K562 (cell line): ENCODE measurements around the gene CTDSPL2. TPM values are rescaled to one million over a fixed set of nuclear protein-coding genes. Genes with fewer than 3 reads are reported as not detected.

ENCODE experiments used
- ATAC-seq: fragments of 200-7000 bp; cut with Tn5 transposase; 3 replicates; pipeline ENCODE4 v1.9.1; 2020; ENCODE audit warnings: moderate library complexity
- BruUV-seq: library from RNA; stranded (reverse); fragments of 400-500 nt; replicated peaks from 2 replicates; lab custom pipeline; 2021; lab: Mats Ljungman, UMichigan
- CTCF ChIA-PET: fragments of 300-600 bp; formaldehyde crosslinking; extraction: SDS; loops from one replicate; lab custom pipeline; 2021; ENCODE audit warnings: low intra/inter-chr PET ratio; lab: Yijun Ruan, JAX
- POLR2A ChIA-PET: fragments of 300-600, 350-650 bp; sonication (Branson Sonifier 250); formaldehyde crosslinking; extraction: SDS; loops from one replicate; lab custom pipeline; 2021; ENCODE audit warnings: antibody characterized with exemption, inconsistent platforms; lab: Yijun Ruan, JAX
- DNase-seq, 4 experiments: peaks; one replicate each; pipeline versions ENCODE4 v3.0.0 to v3.0.0-alpha.2; 2011 to 2018; ENCODE audit warnings: low spot score in 3 of 4, mixed read lengths in 3 of 4; ENCODE audit errors: extremely low read depth in 1 of 4
- FAIRE-seq: peaks from 2 replicates; lab custom pipeline; 2011; peaks lifted over from hg19 to GRCh38; lab: Jason Lieb, UNC
- H2AFZ ChIP-seq: 2 replicates; pipeline ENCODE4 v1.6.0; 2011; ENCODE audit warnings: low read depth, low read length, control low read depth, inconsistent platforms
- H3K27ac ChIP-seq: fragments of 200-600 bp; 3 replicates; pipeline ENCODE4 v1.8.0; 2011; ENCODE audit warnings: low read depth, mild to moderate bottlenecking, control low read depth, inconsistent platforms, low read length, moderate library complexity, mixed read lengths; ENCODE audit errors: extremely low read depth
- H3K27me3 ChIP-seq, 2 experiments: fragments of 300-600 bp in 1 of 2; 2 replicates in 1 of 2; 3 replicates in 1 of 2; pipeline versions ENCODE4 v1.6.0 to v1.8.0; 2011; ENCODE audit warnings: inconsistent platforms in 2 of 2, low read length in 2 of 2, mild to moderate bottlenecking in 1 of 2, mixed read lengths in 1 of 2, moderate library complexity in 1 of 2; ENCODE audit not compliant: control insufficient read depth in 2 of 2, insufficient read depth in 2 of 2
- H3K36me3 ChIP-seq: fragments of 300-600 bp; 3 replicates; pipeline ENCODE4 v1.8.0; 2011; ENCODE audit warnings: mild to moderate bottlenecking, low read length, inconsistent platforms; ENCODE audit not compliant: control insufficient read depth, insufficient read depth
- H3K4me1 ChIP-seq, 2 experiments: fragments of 200-600 bp in 1 of 2; replicated peaks in 1 of 2; 2 replicates in 1 of 2; 3 replicates in 1 of 2; pipeline versions ENCODE4 v1.5.1 to v1.8.0; 2011; ENCODE audit warnings: inconsistent platforms in 2 of 2, low read length in 2 of 2, mild to moderate bottlenecking in 1 of 2, mixed read lengths in 1 of 2, moderate library complexity in 1 of 2; ENCODE audit not compliant: control insufficient read depth in 2 of 2, insufficient read depth in 2 of 2
- H3K4me2 ChIP-seq: 2 replicates; pipeline ENCODE4 v1.6.1; 2011; ENCODE audit warnings: low read length, control low read depth, inconsistent platforms, mixed read lengths; ENCODE audit not compliant: insufficient read depth
- H3K4me3 ChIP-seq: fragments of 200-600 bp; sonication (generic), shearing (Covaris generic); 2 replicates; pipeline ENCODE4 v1.5.1; 2016; ENCODE audit warnings: control low read depth, inconsistent platforms
- H3K79me2 ChIP-seq: fragments of 200-600 bp; 3 replicates; pipeline ENCODE4 v1.8.0; 2011; ENCODE audit warnings: low read length, inconsistent platforms; ENCODE audit not compliant: control insufficient read depth, insufficient read depth
- H3K9ac ChIP-seq, 2 experiments: 2 replicates each; pipeline versions ENCODE4 v1.6.0 to v1.6.1; 2011; ENCODE audit warnings: low read depth in 2 of 2, low read length in 2 of 2, control low read depth in 1 of 2, inconsistent platforms in 1 of 2, mild to moderate bottlenecking in 1 of 2, mixed read lengths in 1 of 2; ENCODE audit not compliant: insufficient read depth in 1 of 2
- H3K9me1 ChIP-seq: one replicate; pipeline ENCODE4 v1.6.0; 2011; ENCODE audit warnings: inconsistent platforms, mild to moderate bottlenecking, low read length, moderate library complexity; ENCODE audit not compliant: control insufficient read depth, insufficient read depth
- H3K9me3 ChIP-seq: replicated peaks from 2 replicates; pipeline ENCODE4 v1.5.1; 2011; ENCODE audit warnings: low read depth, low read length, inconsistent platforms; ENCODE audit not compliant: control insufficient read depth, insufficient read depth
- H4K20me1 ChIP-seq: replicated peaks from 2 replicates; pipeline ENCODE4 v1.6.1; 2011; ENCODE audit warnings: low read length, inconsistent platforms, mixed read lengths; ENCODE audit not compliant: control insufficient read depth, insufficient read depth
- CHD1 ChIP-seq: fragments of 200-600 bp; sonication (generic); IDR thresholded peaks from one replicate; pipeline ENCODE4 v1.6.1; 2012; ENCODE audit warnings: mild to moderate bottlenecking, moderate library complexity, low read length, inconsistent platforms
- HIVEP1 ChIP-seq: fragments of 250-450 bp; sonication (Bioruptor Pico); IDR thresholded peaks from 2 replicates; pipeline ENCODE4 v1.4.0; 2020; ENCODE audit warnings: mild to moderate bottlenecking
- HNRNPH1 ChIP-seq: fragments of 200-400 bp; formaldehyde crosslinking; optimal IDR thresholded peaks from 2 replicates; pipeline ENCODE3; 2017; ENCODE audit warnings: low read depth, mild to moderate bottlenecking, low read length, moderate library complexity
- KLF16 ChIP-seq: IDR thresholded peaks from 2 replicates; pipeline ENCODE4 v1.6.1; 2016; ENCODE audit warnings: antibody characterized with exemption
- MEF2A ChIP-seq: IDR thresholded peaks from 2 replicates; pipeline ENCODE4 v1.6.1; 2011; ENCODE audit warnings: low read depth, mild to moderate bottlenecking, low read length, moderate library complexity; ENCODE audit not compliant: control insufficient read depth
- MEF2D ChIP-seq: conservative IDR thresholded peaks from 2 replicates; pipeline ENCODE4 v1.6.1; 2016; ENCODE audit warnings: low read depth, missing genetic modification characterization, missing compliant biosample characterization
- NCOR1 ChIP-seq: fragments of 450-650 bp; IDR thresholded peaks from 2 replicates; pipeline ENCODE4 v1.6.1; 2016; ENCODE audit warnings: mild to moderate bottlenecking, moderate library complexity
- TCF3 ChIP-seq: sonication (generic); formaldehyde crosslinking; IDR thresholded peaks from 2 replicates; pipeline ENCODE4 v1.4.0; 2020; ENCODE audit warnings: mild to moderate bottlenecking, missing genetic modification reagents
- YY1 ChIP-seq, 3 experiments: IDR thresholded peaks; 2 replicates each; pipeline ENCODE4 v1.6.1; 2011; ENCODE audit warnings: low read length in 2 of 3, mild to moderate bottlenecking in 2 of 3, moderate library complexity in 2 of 3, borderline replicate concordance in 1 of 3, control low read depth in 1 of 3, low read depth in 1 of 3; ENCODE audit not compliant: insufficient read depth in 3 of 3, insufficient replicate concordance in 2 of 3, control insufficient read depth in 1 of 3, insufficient read length in 1 of 3; ENCODE audit errors: extremely low read depth in 1 of 3
- ZC3H4 ChIP-seq: sonication (generic); formaldehyde crosslinking; IDR thresholded peaks from 2 replicates; pipeline ENCODE4 v1.9.0; 2021; ENCODE audit warnings: missing genetic modification reagents, borderline replicate concordance
- ZNF282 ChIP-seq: sonication (generic); formaldehyde crosslinking; IDR thresholded peaks from 2 replicates; pipeline ENCODE4 v1.8.1; 2023; ENCODE audit warnings: missing genetic modification reagents
- WGBS: fragments of 100-300 bp; shearing (Covaris generic); methylation state at CpG from one replicate; pipeline ENCODE4 v1.1.6; 2016; ENCODE audit warnings: low coverage, mixed read lengths; ENCODE audit not compliant: insufficient coverage; ENCODE audit errors: missing lambda C conversion rate; 5-methylcytosine and 5-hydroxymethylcytosine counted together
- in situ Hi-C: fragments of 300-500 bp; cut with MboI; formaldehyde crosslinking; loops from 4 replicates; pipeline ENCODE4 v1.15.0; 2018; ENCODE audit warnings: inconsistent platforms, mixed read lengths
- intact Hi-C: fragments of 100-400 bp; cut with micrococcal nuclease; formaldehyde crosslinking; loops from 2 replicates; pipeline ENCODE4 v1.14.2; 2022
- polyA plus RNA-seq, 8 experiments: library from polyadenylated mRNA; depleted of rRNA in 4 of 8; stranded (reverse) in 5 of 8; unstranded in 3 of 8; fragments of >200 nt; fragmentation: Nextera tagmentation in 2 of 8; fragmentation: Illumina TruSeq in 1 of 8; extraction: Ambion mirVana in 2 of 8; extraction: Trizol in 1 of 8; gene quantifications; 2 replicates each; pipeline versions ENCODE4 v1.2.1 to v1.2.3, GENCODE V29; 2011 to 2014; ENCODE audit warnings: inconsistent platforms in 1 of 8, missing spikeins in 1 of 8
- total RNA-seq, 7 experiments: library from RNA; depleted of rRNA in 6 of 7; stranded (reverse); fragments of >200 nt in 6 of 7; fragmentation: Illumina TruSeq in 2 of 7; extraction: Trizol in 2 of 7; gene quantifications; 2 replicates each; pipeline versions ENCODE4 v1.2.1 to v1.2.3, GENCODE V29; 2011 to 2021; ENCODE audit warnings: low replicate concordance in 1 of 7
- TF ChIP-seq, protein P1 (sequence below): fragments of 450-650 bp; IDR thresholded peaks from 2 replicates; pipeline ENCODE4 v1.6.1; 2016; ENCODE audit warnings: antibody characterized with exemption
- TF ChIP-seq, protein P2 (sequence below): fragments of 450-650 bp; IDR thresholded peaks from 2 replicates; pipeline ENCODE4 v1.6.1; 2016; ENCODE audit warnings: borderline replicate concordance
- TF ChIP-seq, protein P3 (sequence below): fragments of 250-450 bp; sonication (Bioruptor Pico); IDR thresholded peaks from 2 replicates; pipeline ENCODE4 v1.5.0; 2020; ENCODE audit warnings: mild to moderate bottlenecking

The CTDSPL2 gene
- total and polyA plus RNA-seq, 9 of the 15 experiments (the other 6 are each of a cell fraction or from before 2014, with no cell fraction given): 16.8 to 79.0 (median 53.1) TPM

DNA sequence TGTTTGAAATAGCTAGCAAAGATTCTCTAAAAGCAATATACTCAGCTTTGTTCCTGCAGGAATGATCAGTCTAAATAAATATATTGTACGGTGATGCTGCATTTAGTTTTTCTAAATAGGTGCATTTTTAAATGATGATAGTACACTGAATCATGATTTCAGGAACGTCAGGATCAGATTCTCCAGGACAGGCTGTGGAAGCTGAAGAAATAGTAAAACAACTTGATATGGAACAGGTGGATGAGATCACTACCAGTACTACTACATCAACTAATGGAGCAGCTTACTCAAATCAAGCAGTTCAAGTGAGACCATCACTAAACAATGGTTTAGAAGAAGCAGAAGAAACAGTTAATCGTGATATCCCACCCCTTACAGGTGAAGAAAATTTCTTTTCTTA lies 63.2 kb downstream of the CTDSPL2 start:
- H4K20me1 ChIP-seq: no peaks in the 10 kb centered on the region
- H3K27me3 ChIP-seq: no peaks in the 10 kb centered on the region
- peaks cover 0 to 5% of the 10 kb centered on the region in 2 experiments; a peak in 2 of 5 replicates for H3K4me1 ChIP-seq
- FAIRE-seq (no peak), ATAC-seq (no peak), DNase-seq (no peak)
- no TSS peak for BruUV-seq
- no peak overlapping the region for H2AFZ ChIP-seq
- no peak overlapping the region for H3K4me2 ChIP-seq
- H3K9me3 ChIP-seq: no peaks in the 10 kb centered on the region
- no peaks in the 10 kb centered on the region for H3K9me1 ChIP-seq
- 88% methylated on average over 3 of the region's 3 CpGs for WGBS
- no peak overlapping the region for H3K9ac ChIP-seq
- H3K27ac ChIP-seq: no peak overlapping the region
- POLR2A ChIA-PET: interaction anchor here (1.2 to 1.4 kb wide), 3 partner anchors 9 to 64 kb away, joined by 3 to 5 read pairs (median 5); partner anchors contain the start of gene CTDSPL2
- intact Hi-C loops: no loop called here
- no peak overlapping the region for H3K4me3 ChIP-seq
- CTCF ChIA-PET: no interaction called here
- in situ Hi-C loops: no loop called here
- peaks cover 7% of the 10 kb centered on the region; the same call in 2 of the 3 replicates for H3K79me2 ChIP-seq
- TF ChIP-seq, protein P1, sequence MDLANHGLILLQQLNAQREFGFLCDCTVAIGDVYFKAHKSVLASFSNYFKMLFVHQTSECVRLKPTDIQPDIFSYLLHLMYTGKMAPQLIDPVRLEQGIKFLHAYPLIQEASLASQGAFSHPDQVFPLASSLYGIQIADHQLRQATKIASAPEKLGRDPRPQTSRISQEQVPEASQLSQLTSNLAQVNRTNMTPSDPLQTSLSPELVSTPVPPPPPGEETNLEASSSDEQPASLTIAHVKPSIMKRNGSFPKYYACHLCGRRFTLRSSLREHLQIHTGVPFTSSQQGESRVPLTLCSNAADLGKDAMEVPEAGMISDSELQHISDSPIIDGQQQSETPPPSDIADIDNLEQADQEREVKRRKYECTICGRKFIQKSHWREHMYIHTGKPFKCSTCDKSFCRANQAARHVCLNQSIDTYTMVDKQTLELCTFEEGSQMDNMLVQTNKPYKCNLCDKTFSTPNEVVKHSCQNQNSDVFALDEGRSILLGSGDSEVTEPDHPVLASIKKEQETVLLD: no peak
- TF ChIP-seq YY1 (IDR thresholded peaks at IDR 0.05; ENCODE audit: borderline replicate concordance in 1 of 3, control insufficient read depth in 1 of 3, extremely low read depth in 1 of 3, insufficient read depth in 3 of 3, insufficient read length in 1 of 3, insufficient replicate concordance in 2 of 3, low read depth in 1 of 3, low read length in 2 of 3) (no peak), TCF3 (CRISPR knock-in tag) (no peak), NCOR1 (no peak), ZC3H4 (CRISPR knock-in tag) (no peak), HIVEP1 (CRISPR knock-in tag) (no peak), MEF2A (no peak), ZNF282 (CRISPR knock-in tag) (no peak), KLF16 (no peak), HNRNPH1 (no peak), MEF2D (tag) (no peak), CHD1 (no peak)
- TF ChIP-seq, protein P2, sequence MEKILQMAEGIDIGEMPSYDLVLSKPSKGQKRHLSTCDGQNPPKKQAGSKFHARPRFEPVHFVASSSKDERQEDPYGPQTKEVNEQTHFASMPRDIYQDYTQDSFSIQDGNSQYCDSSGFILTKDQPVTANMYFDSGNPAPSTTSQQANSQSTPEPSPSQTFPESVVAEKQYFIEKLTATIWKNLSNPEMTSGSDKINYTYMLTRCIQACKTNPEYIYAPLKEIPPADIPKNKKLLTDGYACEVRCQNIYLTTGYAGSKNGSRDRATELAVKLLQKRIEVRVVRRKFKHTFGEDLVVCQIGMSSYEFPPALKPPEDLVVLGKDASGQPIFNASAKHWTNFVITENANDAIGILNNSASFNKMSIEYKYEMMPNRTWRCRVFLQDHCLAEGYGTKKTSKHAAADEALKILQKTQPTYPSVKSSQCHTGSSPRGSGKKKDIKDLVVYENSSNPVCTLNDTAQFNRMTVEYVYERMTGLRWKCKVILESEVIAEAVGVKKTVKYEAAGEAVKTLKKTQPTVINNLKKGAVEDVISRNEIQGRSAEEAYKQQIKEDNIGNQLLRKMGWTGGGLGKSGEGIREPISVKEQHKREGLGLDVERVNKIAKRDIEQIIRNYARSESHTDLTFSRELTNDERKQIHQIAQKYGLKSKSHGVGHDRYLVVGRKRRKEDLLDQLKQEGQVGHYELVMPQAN: no peak
- TF ChIP-seq, protein P3, sequence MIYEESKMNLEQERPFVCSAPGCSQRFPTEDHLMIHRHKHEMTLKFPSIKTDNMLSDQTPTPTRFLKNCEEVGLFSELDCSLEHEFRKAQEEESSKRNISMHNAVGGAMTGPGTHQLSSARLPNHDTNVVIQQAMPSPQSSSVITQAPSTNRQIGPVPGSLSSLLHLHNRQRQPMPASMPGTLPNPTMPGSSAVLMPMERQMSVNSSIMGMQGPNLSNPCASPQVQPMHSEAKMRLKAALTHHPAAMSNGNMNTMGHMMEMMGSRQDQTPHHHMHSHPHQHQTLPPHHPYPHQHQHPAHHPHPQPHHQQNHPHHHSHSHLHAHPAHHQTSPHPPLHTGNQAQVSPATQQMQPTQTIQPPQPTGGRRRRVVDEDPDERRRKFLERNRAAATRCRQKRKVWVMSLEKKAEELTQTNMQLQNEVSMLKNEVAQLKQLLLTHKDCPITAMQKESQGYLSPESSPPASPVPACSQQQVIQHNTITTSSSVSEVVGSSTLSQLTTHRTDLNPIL (CRISPR knock-in tag): no peak
- H3K36me3 ChIP-seq: peaks cover 77% of the 10 kb centered on the region
